Fibroblast of mammary gland (primary cell): ENCODE measurements around the gene FAM204A.

Experiments
- DNase-seq: peaks from one replicate; pipeline ENCODE4 v3.0.0-alpha.2; 2010; ENCODE audit warnings: low read depth
- H3K4me3 ChIP-seq: 2 replicates; pipeline ENCODE4 v1.5.1; 2011; ENCODE audit warnings: low read depth, mild to moderate bottlenecking, low read length, moderate library complexity; ENCODE audit not compliant: control insufficient read depth
- TF ChIP-seq, protein P1 (sequence below): conservative IDR thresholded peaks from 2 replicates; pipeline ENCODE4 v1.5.1; 2011; ENCODE audit warnings: low read depth, low read length, inconsistent platforms; ENCODE audit not compliant: control insufficient read depth, insufficient read depth

Gene FAM204A

DNA sequence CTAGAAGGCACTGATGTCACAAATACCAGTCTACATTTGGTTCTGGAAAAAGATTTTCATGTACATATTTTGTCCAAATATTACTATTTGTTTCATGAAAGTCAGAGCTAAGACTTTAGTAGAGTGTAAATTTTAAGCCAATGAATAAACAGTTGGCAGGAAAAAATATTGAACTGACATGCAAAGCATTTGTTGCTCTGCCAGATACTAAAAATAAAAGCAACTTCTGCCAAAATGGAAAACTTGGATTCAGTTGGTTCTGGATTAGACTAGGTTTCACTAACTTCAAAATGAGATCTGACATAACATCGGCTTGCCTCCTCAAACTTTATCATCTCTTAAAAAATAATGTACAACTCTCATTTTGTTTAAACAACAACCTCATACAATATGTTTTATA, 34.9 kb downstream of the FAM204A start:
- H3K4me3 ChIP-seq, result no peak overlapping the region
- DNase-seq, result no peak
- TF ChIP-seq, protein P1, sequence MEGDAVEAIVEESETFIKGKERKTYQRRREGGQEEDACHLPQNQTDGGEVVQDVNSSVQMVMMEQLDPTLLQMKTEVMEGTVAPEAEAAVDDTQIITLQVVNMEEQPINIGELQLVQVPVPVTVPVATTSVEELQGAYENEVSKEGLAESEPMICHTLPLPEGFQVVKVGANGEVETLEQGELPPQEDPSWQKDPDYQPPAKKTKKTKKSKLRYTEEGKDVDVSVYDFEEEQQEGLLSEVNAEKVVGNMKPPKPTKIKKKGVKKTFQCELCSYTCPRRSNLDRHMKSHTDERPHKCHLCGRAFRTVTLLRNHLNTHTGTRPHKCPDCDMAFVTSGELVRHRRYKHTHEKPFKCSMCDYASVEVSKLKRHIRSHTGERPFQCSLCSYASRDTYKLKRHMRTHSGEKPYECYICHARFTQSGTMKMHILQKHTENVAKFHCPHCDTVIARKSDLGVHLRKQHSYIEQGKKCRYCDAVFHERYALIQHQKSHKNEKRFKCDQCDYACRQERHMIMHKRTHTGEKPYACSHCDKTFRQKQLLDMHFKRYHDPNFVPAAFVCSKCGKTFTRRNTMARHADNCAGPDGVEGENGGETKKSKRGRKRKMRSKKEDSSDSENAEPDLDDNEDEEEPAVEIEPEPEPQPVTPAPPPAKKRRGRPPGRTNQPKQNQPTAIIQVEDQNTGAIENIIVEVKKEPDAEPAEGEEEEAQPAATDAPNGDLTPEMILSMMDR, result no peak

DNA sequence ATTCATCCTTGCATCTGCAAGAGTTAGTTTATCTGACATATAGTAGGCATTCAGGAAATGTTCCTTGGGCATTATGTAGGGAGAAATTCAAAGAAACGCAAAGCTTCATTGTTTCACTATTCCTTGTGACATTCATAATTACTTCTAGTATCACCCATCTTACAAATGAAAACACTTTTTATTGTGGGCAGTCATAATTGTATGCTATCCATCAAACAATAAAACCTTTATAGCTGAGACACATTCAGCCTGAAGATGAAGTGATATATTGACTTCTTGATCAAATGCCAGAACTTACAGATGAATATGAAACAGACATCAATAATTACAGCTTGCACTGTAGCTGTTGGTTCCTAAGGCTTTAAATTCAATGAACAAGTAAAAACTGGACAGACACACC, 36.4 kb downstream of the FAM204A start:
- TF ChIP-seq, protein P1, result no peak
- no peak for DNase-seq

DNA sequence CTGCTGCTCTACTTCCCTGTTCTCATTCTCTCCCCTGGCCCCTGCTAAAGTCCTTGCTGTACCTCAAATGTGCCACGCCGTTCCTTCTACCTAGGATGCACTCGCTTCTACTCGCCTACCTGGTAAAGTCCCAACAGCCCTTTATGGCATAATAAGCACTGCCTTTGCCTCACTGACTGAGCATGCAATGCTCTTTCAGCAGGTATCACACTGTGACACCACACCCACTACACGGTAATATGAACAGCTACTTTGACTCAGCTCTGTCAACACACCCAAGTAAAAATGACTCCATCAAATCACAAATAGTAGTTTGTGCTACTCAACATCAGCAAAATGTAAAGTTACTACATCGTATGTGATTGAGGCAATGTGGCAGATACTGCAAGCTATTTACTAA, 37.6 kb downstream of the FAM204A start:
- TF ChIP-seq, protein P1, result no peak
- no peak for DNase-seq
- H3K4me3 ChIP-seq, result no peak overlapping the region

More for the DNA sequence above, 36.4 kb downstream of the FAM204A start:
- no peak overlapping the region for H3K4me3 ChIP-seq

DNA sequence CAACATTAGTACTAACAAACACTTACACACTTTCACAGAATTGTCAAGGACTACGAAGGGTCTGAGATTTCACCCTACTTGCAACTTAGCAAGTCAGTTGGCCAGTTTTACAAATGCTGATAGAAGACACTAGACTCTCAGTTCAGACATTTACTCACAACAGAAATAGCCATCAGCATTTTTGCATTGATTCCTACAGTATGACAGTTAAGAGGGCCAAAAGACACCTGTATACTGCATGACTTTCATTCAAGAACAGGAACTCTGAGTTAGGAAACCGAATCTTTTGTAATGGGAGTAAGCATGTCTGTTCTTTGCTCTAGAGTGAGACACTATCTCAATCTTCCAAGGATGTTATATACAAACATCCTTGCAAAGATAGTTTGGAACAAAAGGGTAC, 40.9 kb downstream of the FAM204A start:
- no peak for DNase-seq
- H3K4me3 ChIP-seq, result no peak overlapping the region
- TF ChIP-seq, protein P1, result no peak

DNA sequence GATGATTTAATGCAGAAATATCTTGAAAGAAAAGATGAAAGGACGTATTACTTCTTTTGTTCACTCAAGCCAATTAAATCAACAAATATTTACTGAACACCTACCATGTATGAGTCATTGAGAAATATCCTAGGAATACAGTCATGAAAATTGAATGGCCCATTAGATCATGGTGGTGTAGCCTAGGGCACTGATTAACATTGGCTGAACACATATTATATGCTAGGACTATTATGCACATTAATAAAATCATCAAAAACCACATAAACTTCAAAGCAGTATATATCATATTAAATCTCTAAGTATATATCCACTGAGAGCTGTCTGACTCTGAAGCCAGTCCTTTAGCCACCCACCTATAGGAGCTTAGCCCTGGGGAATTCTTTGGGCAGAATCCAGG, 41.8 kb downstream of the FAM204A start:
- TF ChIP-seq, protein P1, result no peak
- DNase-seq, result no peak
- H3K4me3 ChIP-seq, result no peak overlapping the region

DNA sequence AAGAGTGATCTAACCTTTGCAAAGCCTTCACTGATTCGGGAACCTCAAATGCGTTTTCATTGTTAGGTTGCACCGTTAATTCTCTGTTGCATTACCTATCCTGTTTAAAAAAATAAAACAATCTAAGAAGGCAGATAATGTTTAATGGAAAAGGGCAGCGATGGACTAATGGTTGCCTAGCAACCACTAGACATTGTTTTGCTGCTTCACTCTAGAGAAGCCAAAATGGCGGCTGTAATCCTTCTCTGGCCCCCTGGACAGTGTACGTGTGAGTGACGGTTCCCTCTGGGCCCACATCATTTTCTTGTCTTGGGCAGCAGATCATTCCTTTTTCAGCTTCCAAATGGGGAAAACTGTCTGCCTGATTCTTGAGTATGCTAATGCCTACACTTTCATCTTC, 43.3 kb downstream of the FAM204A start:
- TF ChIP-seq, protein P1, result no peak
- H3K4me3 ChIP-seq, result no peak overlapping the region
- DNase-seq, result no peak

DNA sequence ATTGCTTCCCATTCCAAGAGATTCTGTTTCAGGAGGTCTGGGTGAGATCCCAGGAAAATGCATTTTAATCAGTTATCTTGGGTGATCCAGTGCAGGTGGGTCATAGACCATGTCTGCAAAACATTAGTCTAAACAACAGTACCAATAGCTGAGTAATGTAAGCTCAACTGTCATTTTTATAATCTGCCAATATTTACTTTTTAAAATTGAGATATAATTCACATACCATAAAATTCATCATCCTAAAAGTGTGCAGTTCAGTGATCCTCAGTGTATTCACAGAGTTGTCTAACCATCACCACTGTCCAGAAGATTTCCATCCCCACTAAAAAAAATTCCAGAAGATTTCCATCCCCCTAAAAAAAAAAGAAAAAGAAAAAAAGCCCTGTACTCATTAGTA, 51.0 kb downstream of the FAM204A start:
- no peak overlapping the region for H3K4me3 ChIP-seq
- TF ChIP-seq, protein P1, result no peak
- no peak for DNase-seq
